K562 (cell line): Measurements from ENCODE around the gene SGMS1.

Experiments
- ARNT ChIP-seq, 2 experiments: fragments of 450-650 bp; IDR thresholded peaks; 2 replicates each; pipeline ENCODE4 v1.6.1; 2016; ENCODE audit warnings: mild to moderate bottlenecking in 1 of 2
- FOSL1 ChIP-seq: fragments of 200-800 bp; sonication (Bioruptor generic); conservative IDR thresholded peaks from 2 replicates; pipeline ENCODE4 v1.6.1; 2016; ENCODE audit warnings: missing genetic modification characterization, missing compliant biosample characterization
- POLR2AphosphoS5 ChIP-seq: IDR thresholded peaks from 2 replicates; pipeline ENCODE4 v1.6.1; 2011; ENCODE audit warnings: mild to moderate bottlenecking, low read depth, low read length, moderate library complexity; ENCODE audit not compliant: control insufficient read depth, insufficient read depth
- REST ChIP-seq, 2 experiments: fragments of 450-650 bp; formaldehyde crosslinking in 1 of 2; IDR thresholded peaks; 2 replicates each; pipeline versions ENCODE4 v1.4.0 to v1.6.1; 2014 to 2020; ENCODE audit warnings: mild to moderate bottlenecking in 2 of 2, borderline replicate concordance in 1 of 2, low read depth in 1 of 2

GRCh38 chr10:50379616-50380015, 244.1 kb downstream of the SGMS1 start:
- TF ChIP-seq ARNT (IDR thresholded peaks at IDR 0.05) (no peak), REST (IDR thresholded peaks at IDR 0.05; ENCODE audit: borderline replicate concordance) (no peak), REST (CRISPR knock-in tag; IDR thresholded peaks at IDR 0.05; ENCODE audit: low read depth) (no peak), FOSL1 (tag) (no peak), POLR2AphosphoS5 (no peak)
